ENCODE data around the gene TLK1.

DNA sequence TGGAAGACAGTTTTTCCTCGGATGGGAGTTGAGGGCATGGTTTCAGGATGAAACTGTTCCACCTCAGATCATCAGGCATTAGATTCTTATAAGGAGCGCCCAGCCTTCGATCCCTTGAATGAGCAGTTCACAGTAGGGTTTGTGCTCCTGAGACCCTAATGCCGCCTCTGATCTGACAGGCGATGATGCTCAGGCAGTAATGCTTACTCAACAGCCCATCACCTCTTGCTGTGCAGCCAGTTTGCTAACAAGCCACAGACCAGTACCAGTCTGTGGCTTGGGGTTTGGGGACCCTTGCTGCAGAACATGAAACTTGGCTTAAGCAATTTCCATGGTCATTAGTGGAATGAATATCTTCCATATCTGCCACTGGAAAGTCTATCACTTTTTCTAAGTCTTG lies 175.3 kb downstream of the TLK1 start:
- TF ChIP-seq, protein P1, sequence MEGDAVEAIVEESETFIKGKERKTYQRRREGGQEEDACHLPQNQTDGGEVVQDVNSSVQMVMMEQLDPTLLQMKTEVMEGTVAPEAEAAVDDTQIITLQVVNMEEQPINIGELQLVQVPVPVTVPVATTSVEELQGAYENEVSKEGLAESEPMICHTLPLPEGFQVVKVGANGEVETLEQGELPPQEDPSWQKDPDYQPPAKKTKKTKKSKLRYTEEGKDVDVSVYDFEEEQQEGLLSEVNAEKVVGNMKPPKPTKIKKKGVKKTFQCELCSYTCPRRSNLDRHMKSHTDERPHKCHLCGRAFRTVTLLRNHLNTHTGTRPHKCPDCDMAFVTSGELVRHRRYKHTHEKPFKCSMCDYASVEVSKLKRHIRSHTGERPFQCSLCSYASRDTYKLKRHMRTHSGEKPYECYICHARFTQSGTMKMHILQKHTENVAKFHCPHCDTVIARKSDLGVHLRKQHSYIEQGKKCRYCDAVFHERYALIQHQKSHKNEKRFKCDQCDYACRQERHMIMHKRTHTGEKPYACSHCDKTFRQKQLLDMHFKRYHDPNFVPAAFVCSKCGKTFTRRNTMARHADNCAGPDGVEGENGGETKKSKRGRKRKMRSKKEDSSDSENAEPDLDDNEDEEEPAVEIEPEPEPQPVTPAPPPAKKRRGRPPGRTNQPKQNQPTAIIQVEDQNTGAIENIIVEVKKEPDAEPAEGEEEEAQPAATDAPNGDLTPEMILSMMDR (IDR thresholded peaks at IDR 0.05), result no peak
- TF ChIP-seq POLR2AphosphoS5 (IDR thresholded peaks at IDR 0.05) (no peak), POLR2A (IDR thresholded peaks at IDR 0.05) (no peak)
